ENCODE measurements around the gene MYO5A.

DNA sequence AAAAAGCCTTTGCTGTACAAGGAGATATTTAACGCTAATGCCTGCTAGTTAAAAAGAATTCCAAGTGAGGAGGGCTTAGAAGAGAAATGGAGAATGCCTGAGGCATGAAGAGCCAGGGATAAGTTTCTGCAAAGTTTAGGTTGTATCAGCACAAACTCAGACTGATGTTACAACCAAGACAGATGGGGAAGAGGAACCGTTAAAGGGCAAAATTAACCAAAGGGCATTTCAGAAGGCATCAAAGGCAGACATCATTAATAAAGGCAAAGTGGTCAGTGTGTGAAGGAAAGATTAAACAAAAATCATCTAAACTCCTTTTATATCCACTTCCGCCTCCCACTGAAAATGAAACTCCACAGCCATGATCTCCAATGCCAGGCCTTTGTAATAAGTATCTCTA, 7.0 kb downstream of the MYO5A start:
- no peak for TF ChIP-seq POLR2A (IDR thresholded peaks at IDR 0.05)
- TF ChIP-seq, protein P1, sequence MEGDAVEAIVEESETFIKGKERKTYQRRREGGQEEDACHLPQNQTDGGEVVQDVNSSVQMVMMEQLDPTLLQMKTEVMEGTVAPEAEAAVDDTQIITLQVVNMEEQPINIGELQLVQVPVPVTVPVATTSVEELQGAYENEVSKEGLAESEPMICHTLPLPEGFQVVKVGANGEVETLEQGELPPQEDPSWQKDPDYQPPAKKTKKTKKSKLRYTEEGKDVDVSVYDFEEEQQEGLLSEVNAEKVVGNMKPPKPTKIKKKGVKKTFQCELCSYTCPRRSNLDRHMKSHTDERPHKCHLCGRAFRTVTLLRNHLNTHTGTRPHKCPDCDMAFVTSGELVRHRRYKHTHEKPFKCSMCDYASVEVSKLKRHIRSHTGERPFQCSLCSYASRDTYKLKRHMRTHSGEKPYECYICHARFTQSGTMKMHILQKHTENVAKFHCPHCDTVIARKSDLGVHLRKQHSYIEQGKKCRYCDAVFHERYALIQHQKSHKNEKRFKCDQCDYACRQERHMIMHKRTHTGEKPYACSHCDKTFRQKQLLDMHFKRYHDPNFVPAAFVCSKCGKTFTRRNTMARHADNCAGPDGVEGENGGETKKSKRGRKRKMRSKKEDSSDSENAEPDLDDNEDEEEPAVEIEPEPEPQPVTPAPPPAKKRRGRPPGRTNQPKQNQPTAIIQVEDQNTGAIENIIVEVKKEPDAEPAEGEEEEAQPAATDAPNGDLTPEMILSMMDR (IDR thresholded peaks at IDR 0.05): no peak
